K562 (cell line): ENCODE results near the gene USP16. TPM values are rescaled to one million over a fixed set of nuclear protein-coding genes. Genes with fewer than 3 reads are reported as not detected.

Experiments used
- CC2D1A ChIP-seq: fragments of 450-650 bp; IDR thresholded peaks from 2 replicates; pipeline ENCODE4 v1.6.1; 2017; ENCODE audit warnings: mild to moderate bottlenecking
- HNRNPH1 ChIP-seq: fragments of 200-400 bp; formaldehyde crosslinking; optimal IDR thresholded peaks from 2 replicates; pipeline ENCODE3; 2017; ENCODE audit warnings: low read depth, mild to moderate bottlenecking, low read length, moderate library complexity
- ILK ChIP-seq: fragments of 450-650 bp; IDR thresholded peaks from 2 replicates; pipeline ENCODE4 v1.6.1; 2016; ENCODE audit warnings: missing genetic modification characterization, low read depth, mild to moderate bottlenecking, missing compliant biosample characterization, moderate library complexity, borderline replicate concordance
- NR2C2 ChIP-seq, 2 experiments: fragments of 200-800 bp in 1 of 2; sonication (Bioruptor generic) in 1 of 2; sonication (generic) in 1 of 2; formaldehyde crosslinking in 1 of 2; IDR thresholded peaks; 2 replicates each; pipeline versions ENCODE4 v1.6.1 to v1.8.0; 2016 to 2022; ENCODE audit warnings: mild to moderate bottlenecking in 1 of 2, missing compliant biosample characterization in 1 of 2, missing genetic modification characterization in 1 of 2, missing genetic modification reagents in 1 of 2
- SMAD2 ChIP-seq: fragments of 150-350 bp; IDR thresholded peaks from 2 replicates; pipeline ENCODE4 v1.6.1; 2014; ENCODE audit warnings: low read depth, mild to moderate bottlenecking, low read length
- ZNF121 ChIP-seq: sonication (generic); formaldehyde crosslinking; conservative IDR thresholded peaks from 2 replicates; pipeline ENCODE4 v1.8.0; 2022; ENCODE audit warnings: missing genetic modification reagents
- ZNF146 ChIP-seq: IDR thresholded peaks from one replicate; pipeline ENCODE4 v1.6.1; 2018; ENCODE audit warnings: missing compliant biosample characterization; ENCODE audit not compliant: unreplicated experiment
- ZNF282 ChIP-seq: sonication (generic); formaldehyde crosslinking; IDR thresholded peaks from 2 replicates; pipeline ENCODE4 v1.8.1; 2023; ENCODE audit warnings: missing genetic modification reagents
- ZNF584 ChIP-seq: fragments of 200-800 bp; sonication (Bioruptor generic); IDR thresholded peaks from 2 replicates; pipeline ENCODE4 v1.6.1; 2016; ENCODE audit warnings: low read depth, mild to moderate bottlenecking, missing genetic modification characterization, missing compliant biosample characterization
- ZNF668 ChIP-seq: fragments of 250-450 bp; sonication (Bioruptor Pico); IDR thresholded peaks from 2 replicates; pipeline ENCODE4 v1.8.0; 2022; ENCODE audit warnings: mild to moderate bottlenecking, inconsistent platforms
- polyA plus RNA-seq, 8 experiments: library from polyadenylated mRNA; depleted of rRNA in 4 of 8; stranded (reverse) in 5 of 8; unstranded in 3 of 8; fragments of >200 nt; fragmentation: Nextera tagmentation in 2 of 8; fragmentation: Illumina TruSeq in 1 of 8; extraction: Ambion mirVana in 2 of 8; extraction: Trizol in 1 of 8; gene quantifications; 2 replicates each; pipeline versions ENCODE4 v1.2.1 to v1.2.3, GENCODE V29; 2011 to 2014; ENCODE audit warnings: inconsistent platforms in 1 of 8, missing spikeins in 1 of 8
- total RNA-seq, 7 experiments: library from RNA; depleted of rRNA in 6 of 7; stranded (reverse); fragments of >200 nt in 6 of 7; fragmentation: Illumina TruSeq in 2 of 7; extraction: Trizol in 2 of 7; gene quantifications; 2 replicates each; pipeline versions ENCODE4 v1.2.1 to v1.2.3, GENCODE V29; 2011 to 2021; ENCODE audit warnings: low replicate concordance in 1 of 7
- TF ChIP-seq, protein P1 (sequence below): sonication (generic); formaldehyde crosslinking; IDR thresholded peaks from 2 replicates; pipeline ENCODE4 v1.8.0; 2022; ENCODE audit warnings: missing genetic modification reagents, mild to moderate bottlenecking, borderline replicate concordance
- TF ChIP-seq, protein P2 (sequence below), 3 experiments: fragments of 200-800 bp in 1 of 3; fragments of 250-450 bp in 1 of 3; fragments of 450-650 bp in 1 of 3; sonication (Bioruptor Pico) in 1 of 3; sonication (Bioruptor generic) in 1 of 3; formaldehyde crosslinking in 1 of 3; IDR thresholded peaks; 2 replicates each; pipeline versions ENCODE4 v1.6.1 to v1.8.0; 2016 to 2022; ENCODE audit warnings: mild to moderate bottlenecking in 2 of 3, missing genetic modification characterization in 2 of 3, missing compliant biosample characterization in 1 of 3, moderate library complexity in 1 of 3
- TF ChIP-seq, protein P3 (sequence below): fragments of 450-650 bp; IDR thresholded peaks from 2 replicates; pipeline ENCODE4 v1.6.1; 2018; ENCODE audit not compliant: partially characterized antibody
- TF ChIP-seq, protein P4 (sequence below): sonication (generic); formaldehyde crosslinking; IDR thresholded peaks from 2 replicates; pipeline ENCODE4 v1.8.0; 2022; ENCODE audit warnings: mild to moderate bottlenecking, low read depth, missing genetic modification reagents

Gene USP16
- total and polyA plus RNA-seq, 9 of the 15 experiments (the other 6 are each of a cell fraction or from before 2014, with no cell fraction given): 38.4 to 90.9 (median 62.8) TPM

DNA sequence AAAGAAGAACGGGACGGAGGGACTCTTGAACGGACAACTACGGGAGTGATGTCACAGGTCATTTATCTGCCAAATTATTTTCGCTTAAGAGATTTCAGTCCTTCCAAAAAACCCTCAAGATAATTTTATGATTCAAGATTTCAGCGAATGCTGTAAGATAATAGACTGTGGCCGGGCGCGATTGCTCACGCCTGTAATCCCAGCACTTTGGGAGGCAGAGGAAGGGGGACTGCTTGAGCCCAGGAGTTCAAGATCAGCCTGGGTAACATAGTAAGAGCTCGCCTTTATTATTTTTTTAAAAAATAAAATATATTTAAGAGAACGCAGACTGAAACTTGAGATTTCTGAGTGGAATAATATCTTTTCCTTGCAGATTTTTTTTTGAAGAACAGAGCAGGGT lies 5.9 kb upstream of the USP16 start (continued):
- TF ChIP-seq, protein P1, sequence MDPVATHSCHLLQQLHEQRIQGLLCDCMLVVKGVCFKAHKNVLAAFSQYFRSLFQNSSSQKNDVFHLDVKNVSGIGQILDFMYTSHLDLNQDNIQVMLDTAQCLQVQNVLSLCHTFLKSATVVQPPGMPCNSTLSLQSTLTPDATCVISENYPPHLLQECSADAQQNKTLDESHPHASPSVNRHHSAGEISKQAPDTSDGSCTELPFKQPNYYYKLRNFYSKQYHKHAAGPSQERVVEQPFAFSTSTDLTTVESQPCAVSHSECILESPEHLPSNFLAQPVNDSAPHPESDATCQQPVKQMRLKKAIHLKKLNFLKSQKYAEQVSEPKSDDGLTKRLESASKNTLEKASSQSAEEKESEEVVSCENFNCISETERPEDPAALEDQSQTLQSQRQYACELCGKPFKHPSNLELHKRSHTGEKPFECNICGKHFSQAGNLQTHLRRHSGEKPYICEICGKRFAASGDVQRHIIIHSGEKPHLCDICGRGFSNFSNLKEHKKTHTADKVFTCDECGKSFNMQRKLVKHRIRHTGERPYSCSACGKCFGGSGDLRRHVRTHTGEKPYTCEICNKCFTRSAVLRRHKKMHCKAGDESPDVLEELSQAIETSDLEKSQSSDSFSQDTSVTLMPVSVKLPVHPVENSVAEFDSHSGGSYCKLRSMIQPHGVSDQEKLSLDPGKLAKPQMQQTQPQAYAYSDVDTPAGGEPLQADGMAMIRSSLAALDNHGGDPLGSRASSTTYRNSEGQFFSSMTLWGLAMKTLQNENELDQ (CRISPR knock-in tag): no peak
- TF ChIP-seq HNRNPH1 (no peak), ZNF282 (CRISPR knock-in tag) (no peak), ZNF146 (CRISPR knock-in tag) (no peak), ILK (tag) (no peak), SMAD2 (no peak), ZNF668 (CRISPR knock-in tag) (no peak), NR2C2 (CRISPR knock-in tag; IDR thresholded peaks at IDR 0.05) (no peak), NR2C2 (tag; IDR thresholded peaks at IDR 0.05) (0 out of 2 replicates have a peak, but pooled peaks have one; percentile 35), ZNF121 (no peak), ZNF584 (no peak), CC2D1A (no peak)
- TF ChIP-seq, protein P2, sequence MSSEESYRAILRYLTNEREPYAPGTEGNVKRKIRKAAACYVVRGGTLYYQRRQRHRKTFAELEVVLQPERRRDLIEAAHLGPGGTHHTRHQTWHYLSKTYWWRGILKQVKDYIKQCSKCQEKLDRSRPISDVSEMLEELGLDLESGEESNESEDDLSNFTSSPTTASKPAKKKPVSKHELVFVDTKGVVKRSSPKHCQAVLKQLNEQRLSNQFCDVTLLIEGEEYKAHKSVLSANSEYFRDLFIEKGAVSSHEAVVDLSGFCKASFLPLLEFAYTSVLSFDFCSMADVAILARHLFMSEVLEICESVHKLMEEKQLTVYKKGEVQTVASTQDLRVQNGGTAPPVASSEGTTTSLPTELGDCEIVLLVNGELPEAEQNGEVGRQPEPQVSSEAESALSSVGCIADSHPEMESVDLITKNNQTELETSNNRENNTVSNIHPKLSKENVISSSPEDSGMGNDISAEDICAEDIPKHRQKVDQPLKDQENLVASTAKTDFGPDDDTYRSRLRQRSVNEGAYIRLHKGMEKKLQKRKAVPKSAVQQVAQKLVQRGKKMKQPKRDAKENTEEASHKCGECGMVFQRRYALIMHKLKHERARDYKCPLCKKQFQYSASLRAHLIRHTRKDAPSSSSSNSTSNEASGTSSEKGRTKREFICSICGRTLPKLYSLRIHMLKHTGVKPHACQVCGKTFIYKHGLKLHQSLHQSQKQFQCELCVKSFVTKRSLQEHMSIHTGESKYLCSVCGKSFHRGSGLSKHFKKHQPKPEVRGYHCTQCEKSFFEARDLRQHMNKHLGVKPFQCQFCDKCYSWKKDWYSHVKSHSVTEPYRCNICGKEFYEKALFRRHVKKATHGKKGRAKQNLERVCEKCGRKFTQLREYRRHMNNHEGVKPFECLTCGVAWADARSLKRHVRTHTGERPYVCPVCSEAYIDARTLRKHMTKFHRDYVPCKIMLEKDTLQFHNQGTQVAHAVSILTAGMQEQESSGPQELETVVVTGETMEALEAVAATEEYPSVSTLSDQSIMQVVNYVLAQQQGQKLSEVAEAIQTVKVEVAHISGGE (CRISPR knock-in tag; IDR thresholded peaks at IDR 0.05): no peak
- TF ChIP-seq, protein P3, sequence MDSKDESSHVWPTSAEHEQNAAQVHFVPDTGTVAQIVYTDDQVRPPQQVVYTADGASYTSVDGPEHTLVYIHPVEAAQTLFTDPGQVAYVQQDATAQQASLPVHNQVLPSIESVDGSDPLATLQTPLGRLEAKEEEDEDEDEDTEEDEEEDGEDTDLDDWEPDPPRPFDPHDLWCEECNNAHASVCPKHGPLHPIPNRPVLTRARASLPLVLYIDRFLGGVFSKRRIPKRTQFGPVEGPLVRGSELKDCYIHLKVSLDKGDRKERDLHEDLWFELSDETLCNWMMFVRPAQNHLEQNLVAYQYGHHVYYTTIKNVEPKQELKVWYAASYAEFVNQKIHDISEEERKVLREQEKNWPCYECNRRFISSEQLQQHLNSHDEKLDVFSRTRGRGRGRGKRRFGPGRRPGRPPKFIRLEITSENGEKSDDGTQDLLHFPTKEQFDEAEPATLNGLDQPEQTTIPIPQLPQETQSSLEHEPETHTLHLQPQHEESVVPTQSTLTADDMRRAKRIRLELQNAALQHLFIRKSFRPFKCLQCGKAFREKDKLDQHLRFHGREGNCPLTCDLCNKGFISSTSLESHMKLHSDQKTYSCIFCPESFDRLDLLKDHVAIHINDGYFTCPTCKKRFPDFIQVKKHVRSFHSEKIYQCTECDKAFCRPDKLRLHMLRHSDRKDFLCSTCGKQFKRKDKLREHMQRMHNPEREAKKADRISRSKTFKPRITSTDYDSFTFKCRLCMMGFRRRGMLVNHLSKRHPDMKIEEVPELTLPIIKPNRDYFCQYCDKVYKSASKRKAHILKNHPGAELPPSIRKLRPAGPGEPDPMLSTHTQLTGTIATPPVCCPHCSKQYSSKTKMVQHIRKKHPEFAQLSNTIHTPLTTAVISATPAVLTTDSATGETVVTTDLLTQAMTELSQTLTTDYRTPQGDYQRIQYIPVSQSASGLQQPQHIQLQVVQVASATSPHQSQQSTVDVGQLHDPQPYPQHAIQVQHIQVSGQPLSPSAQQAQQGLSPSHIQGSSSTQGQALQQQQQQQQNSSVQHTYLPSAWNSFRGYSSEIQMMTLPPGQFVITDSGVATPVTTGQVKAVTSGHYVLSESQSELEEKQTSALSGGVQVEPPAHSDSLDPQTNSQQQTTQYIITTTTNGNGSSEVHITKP: peak; percentile 48
- TF ChIP-seq, protein P4, sequence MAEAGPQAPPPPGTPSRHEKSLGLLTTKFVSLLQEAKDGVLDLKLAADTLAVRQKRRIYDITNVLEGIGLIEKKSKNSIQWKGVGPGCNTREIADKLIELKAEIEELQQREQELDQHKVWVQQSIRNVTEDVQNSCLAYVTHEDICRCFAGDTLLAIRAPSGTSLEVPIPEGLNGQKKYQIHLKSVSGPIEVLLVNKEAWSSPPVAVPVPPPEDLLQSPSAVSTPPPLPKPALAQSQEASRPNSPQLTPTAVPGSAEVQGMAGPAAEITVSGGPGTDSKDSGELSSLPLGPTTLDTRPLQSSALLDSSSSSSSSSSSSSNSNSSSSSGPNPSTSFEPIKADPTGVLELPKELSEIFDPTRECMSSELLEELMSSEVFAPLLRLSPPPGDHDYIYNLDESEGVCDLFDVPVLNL (CRISPR knock-in tag): no peak
